GM23338 (cell line): ENCODE results near the gene PTPN20. TPM values are rescaled to one million over a fixed set of nuclear protein-coding genes. Genes with fewer than 3 reads are reported as not detected.

ENCODE experiments used
- ATAC-seq: fragments of 200-7000 bp; cut with Tn5 transposase; 3 replicates; pipeline ENCODE4 v1.9.1; 2020
- DNase-seq: peaks from one replicate; pipeline ENCODE4 v3.0.0-alpha.2; 2015; ENCODE audit warnings: low spot score
- H2AFZ ChIP-seq: fragments of 200-600 bp; sonication (generic); 2 replicates; pipeline ENCODE4 v1.8.0; 2016; ENCODE audit warnings: antibody characterized with exemption, mild to moderate bottlenecking, moderate library complexity
- H3F3A ChIP-seq: fragments of 200-600 bp; sonication (generic); replicated peaks from 2 replicates; pipeline ENCODE4 v1.8.0; 2017; ENCODE audit warnings: antibody characterized with exemption, mixed run types, low read depth
- H3K27ac ChIP-seq: fragments of 200-600 bp; sonication (generic); 2 replicates; pipeline ENCODE4 v1.6.1; 2016; ENCODE audit warnings: low read depth
- H3K27me3 ChIP-seq: fragments of 200-600 bp; sonication (generic); 2 replicates; pipeline ENCODE4 v1.8.0; 2016; ENCODE audit warnings: mild to moderate bottlenecking, mixed run types, moderate library complexity; ENCODE audit not compliant: insufficient read depth
- H3K36me3 ChIP-seq: fragments of 200-600 bp; sonication (generic); 2 replicates; pipeline ENCODE4 v1.8.0; 2016; ENCODE audit warnings: mild to moderate bottlenecking; ENCODE audit not compliant: insufficient read depth
- H3K4me1 ChIP-seq: fragments of 200-600 bp; sonication (generic); 2 replicates; pipeline ENCODE4 v1.8.0; 2016; ENCODE audit warnings: mild to moderate bottlenecking, moderate library complexity; ENCODE audit not compliant: insufficient read depth
- H3K4me2 ChIP-seq: fragments of 200-600 bp; sonication (generic); 2 replicates; pipeline ENCODE4 v1.7.1; 2017; ENCODE audit warnings: mixed run types
- H3K4me3 ChIP-seq: fragments of 200-600 bp; sonication (generic); 2 replicates; pipeline ENCODE4 v1.6.1; 2016; ENCODE audit warnings: mixed run types
- H3K79me2 ChIP-seq: fragments of 200-600 bp; sonication (generic); replicated peaks from 2 replicates; pipeline ENCODE4 v1.8.0; 2017; ENCODE audit warnings: mild to moderate bottlenecking; ENCODE audit not compliant: insufficient read depth
- H3K9me2 ChIP-seq: fragments of 200-600 bp; sonication (generic); 2 replicates; pipeline ENCODE4 v1.8.0; 2017; ENCODE audit not compliant: insufficient read depth
- H4K20me1 ChIP-seq: fragments of 200-600 bp; sonication (generic); replicated peaks from 2 replicates; pipeline ENCODE4 v1.8.0; 2017; ENCODE audit warnings: mild to moderate bottlenecking; ENCODE audit not compliant: insufficient read depth
- H3K27ac Mint-ChIP-seq: 2 replicates; pipeline ENCODE4 v1.8.0; 2020; ENCODE audit warnings: inconsistent platforms, mild to moderate bottlenecking, moderate library complexity, mixed read lengths
- H3K27me3 Mint-ChIP-seq: 3 replicates; pipeline ENCODE4 v1.8.0; 2022; ENCODE audit warnings: low read depth, mild to moderate bottlenecking, moderate library complexity, mixed read lengths, inconsistent platforms; ENCODE audit not compliant: insufficient read depth, poor library complexity
- H3K36me3 Mint-ChIP-seq: 3 replicates; pipeline ENCODE4 v1.8.0; 2021; ENCODE audit warnings: low read depth, mild to moderate bottlenecking, inconsistent platforms, moderate library complexity, mixed read lengths
- H3K4me1 Mint-ChIP-seq: 3 replicates; pipeline ENCODE4 v1.8.0; 2020; ENCODE audit warnings: mild to moderate bottlenecking, inconsistent platforms, mixed read lengths
- H3K4me3 Mint-ChIP-seq: 3 replicates; pipeline ENCODE4 v1.8.0; 2021; ENCODE audit warnings: moderate library complexity, mild to moderate bottlenecking, inconsistent platforms, mixed read lengths
- H3K9me3 Mint-ChIP-seq: 3 replicates; pipeline ENCODE4 v1.8.0; 2020; ENCODE audit warnings: moderate library complexity, mild to moderate bottlenecking, inconsistent platforms, mixed read lengths
- EZH2 ChIP-seq: fragments of 200-600 bp; sonication (generic); IDR thresholded peaks from one replicate; pipeline ENCODE4 v1.8.0; 2017; ENCODE audit warnings: antibody characterized with exemption, mild to moderate bottlenecking, low read depth; ENCODE audit not compliant: unreplicated experiment
- EZH2phosphoT487 ChIP-seq: fragments of 200-600 bp; sonication (generic); IDR thresholded peaks from one replicate; pipeline ENCODE4 v1.8.1; 2018; ENCODE audit warnings: antibody characterized with exemption; ENCODE audit not compliant: unreplicated experiment
- JUNB ChIP-seq: IDR thresholded peaks from one replicate; pipeline ENCODE4 v1.6.1; 2016; ENCODE audit warnings: antibody characterized with exemption; ENCODE audit not compliant: unreplicated experiment
- NANOG ChIP-seq: IDR thresholded peaks from 2 replicates; pipeline ENCODE4 v1.6.1; 2016; ENCODE audit warnings: antibody characterized with exemption, borderline replicate concordance
- POLR2AphosphoS5 ChIP-seq: IDR thresholded peaks from 2 replicates; pipeline ENCODE4 v1.6.1; 2016; ENCODE audit warnings: antibody characterized with exemption, low read depth
- ZNF114 ChIP-seq: fragments of 250-450 bp; sonication (Bioruptor Pico); IDR thresholded peaks from 2 replicates; pipeline ENCODE4 v1.5.0; 2020; ENCODE audit warnings: mild to moderate bottlenecking, moderate library complexity
- polyA plus RNA-seq: library from polyadenylated mRNA; unstranded; fragments of >200 nt; fragmentation: Nextera tagmentation; extraction: Ambion mirVana; gene quantifications from 2 replicates; pipeline ENCODE4 v1.2.1, GENCODE V29; 2016
- total RNA-seq: library from RNA; depleted of rRNA; stranded (reverse); fragments of >200 nt; shearing (Covaris generic); gene quantifications from 2 replicates; pipeline ENCODE4 v1.2.3, GENCODE V29; 2014
- TF ChIP-seq, protein P1 (sequence below), 2 experiments: fragments of 200-600 bp in 1 of 2; sonication (generic) in 1 of 2; conservative IDR thresholded peaks; 2 replicates each; pipeline versions ENCODE4 v1.5.1 to v1.6.1; 2016 to 2017; ENCODE audit warnings: antibody characterized with exemption in 2 of 2, low read depth in 2 of 2, mild to moderate bottlenecking in 2 of 2, moderate library complexity in 1 of 2
- TF ChIP-seq, protein P2 (sequence below): IDR thresholded peaks from one replicate; pipeline ENCODE4 v1.6.1; 2018; ENCODE audit warnings: antibody characterized with exemption; ENCODE audit not compliant: unreplicated experiment

PTPN20 gene
- total and polyA plus RNA-seq, 2 experiments from 2014 or later: 0.13 TPM; not detected in 1

DNA sequence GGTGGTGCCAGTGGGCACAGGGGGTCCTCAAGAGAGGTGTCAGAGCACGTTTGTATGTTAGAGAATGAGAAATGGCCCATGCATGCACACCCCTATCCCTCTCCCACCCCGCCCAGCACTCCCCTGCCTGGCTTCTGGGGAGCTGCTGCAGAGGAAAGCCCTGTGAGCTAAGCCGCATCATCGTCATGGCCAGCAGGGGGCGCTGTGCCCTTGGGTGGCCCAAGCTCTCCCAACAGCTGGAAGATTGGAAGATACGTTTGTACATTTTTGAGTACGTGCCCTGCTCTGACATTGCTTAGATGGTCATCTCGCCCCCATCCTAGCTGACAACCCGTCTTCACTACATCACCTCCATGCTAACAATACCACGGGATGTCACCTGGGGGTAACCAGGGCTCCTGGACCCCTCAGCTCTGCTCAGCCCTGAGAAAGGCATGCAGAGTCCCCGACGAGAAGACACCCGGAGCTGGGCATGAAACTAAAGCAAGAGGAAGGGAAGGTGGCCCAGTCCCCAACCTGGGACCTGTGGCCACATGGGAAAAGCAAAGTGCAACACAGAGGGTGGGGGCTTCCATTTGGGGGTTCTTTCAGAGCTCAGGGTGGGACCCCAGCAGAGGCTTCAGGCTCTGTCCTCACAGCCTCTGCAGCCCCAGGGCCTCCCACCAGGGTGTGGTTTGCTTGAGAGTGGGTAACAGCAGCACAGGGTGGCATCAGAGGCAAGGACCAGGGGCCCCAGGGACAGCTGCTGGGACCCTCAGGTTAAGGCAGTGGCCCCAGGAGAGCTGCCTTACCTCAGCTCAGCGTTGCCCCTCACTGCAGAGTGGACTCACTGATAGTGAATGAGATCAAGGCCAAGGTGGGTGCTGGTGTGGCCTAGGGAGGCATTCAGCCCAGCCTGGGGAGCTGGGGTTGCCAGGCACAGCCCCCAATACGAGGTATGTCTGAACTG is 136.6 kb downstream of the PTPN20 start:
- no peaks in the 10 kb centered on the region for H3K36me3 ChIP-seq
- H3K9me2 ChIP-seq: no peaks in the 10 kb centered on the region
- Mint-ChIP-seq H3K27ac (0 out of 2 replicates have a peak overlapping the region, but pooled peaks have one; percentile 50), H3K4me3 (no peak overlapping the region), H3K36me3 (no peaks in the 10 kb centered on the region), H3K27me3 (peaks cover 8% of the 10 kb centered on the region), H3K4me1 (peaks cover under 1% of the 10 kb centered on the region; the same call in 2 of the 3 replicates), H3K9me3 (no peaks in the 10 kb centered on the region)
- TF ChIP-seq POLR2AphosphoS5 (no peak), ZNF114 (no peak), EZH2phosphoT487 (no peak), EZH2 (no peak), JUNB (no peak), NANOG (no peak)
- TF ChIP-seq, protein P1, sequence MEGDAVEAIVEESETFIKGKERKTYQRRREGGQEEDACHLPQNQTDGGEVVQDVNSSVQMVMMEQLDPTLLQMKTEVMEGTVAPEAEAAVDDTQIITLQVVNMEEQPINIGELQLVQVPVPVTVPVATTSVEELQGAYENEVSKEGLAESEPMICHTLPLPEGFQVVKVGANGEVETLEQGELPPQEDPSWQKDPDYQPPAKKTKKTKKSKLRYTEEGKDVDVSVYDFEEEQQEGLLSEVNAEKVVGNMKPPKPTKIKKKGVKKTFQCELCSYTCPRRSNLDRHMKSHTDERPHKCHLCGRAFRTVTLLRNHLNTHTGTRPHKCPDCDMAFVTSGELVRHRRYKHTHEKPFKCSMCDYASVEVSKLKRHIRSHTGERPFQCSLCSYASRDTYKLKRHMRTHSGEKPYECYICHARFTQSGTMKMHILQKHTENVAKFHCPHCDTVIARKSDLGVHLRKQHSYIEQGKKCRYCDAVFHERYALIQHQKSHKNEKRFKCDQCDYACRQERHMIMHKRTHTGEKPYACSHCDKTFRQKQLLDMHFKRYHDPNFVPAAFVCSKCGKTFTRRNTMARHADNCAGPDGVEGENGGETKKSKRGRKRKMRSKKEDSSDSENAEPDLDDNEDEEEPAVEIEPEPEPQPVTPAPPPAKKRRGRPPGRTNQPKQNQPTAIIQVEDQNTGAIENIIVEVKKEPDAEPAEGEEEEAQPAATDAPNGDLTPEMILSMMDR (conservative IDR thresholded peaks at IDR 0.05; ENCODE audit: low read depth in 2 of 2): peak; percentile 74 to 91
- TF ChIP-seq, protein P2, sequence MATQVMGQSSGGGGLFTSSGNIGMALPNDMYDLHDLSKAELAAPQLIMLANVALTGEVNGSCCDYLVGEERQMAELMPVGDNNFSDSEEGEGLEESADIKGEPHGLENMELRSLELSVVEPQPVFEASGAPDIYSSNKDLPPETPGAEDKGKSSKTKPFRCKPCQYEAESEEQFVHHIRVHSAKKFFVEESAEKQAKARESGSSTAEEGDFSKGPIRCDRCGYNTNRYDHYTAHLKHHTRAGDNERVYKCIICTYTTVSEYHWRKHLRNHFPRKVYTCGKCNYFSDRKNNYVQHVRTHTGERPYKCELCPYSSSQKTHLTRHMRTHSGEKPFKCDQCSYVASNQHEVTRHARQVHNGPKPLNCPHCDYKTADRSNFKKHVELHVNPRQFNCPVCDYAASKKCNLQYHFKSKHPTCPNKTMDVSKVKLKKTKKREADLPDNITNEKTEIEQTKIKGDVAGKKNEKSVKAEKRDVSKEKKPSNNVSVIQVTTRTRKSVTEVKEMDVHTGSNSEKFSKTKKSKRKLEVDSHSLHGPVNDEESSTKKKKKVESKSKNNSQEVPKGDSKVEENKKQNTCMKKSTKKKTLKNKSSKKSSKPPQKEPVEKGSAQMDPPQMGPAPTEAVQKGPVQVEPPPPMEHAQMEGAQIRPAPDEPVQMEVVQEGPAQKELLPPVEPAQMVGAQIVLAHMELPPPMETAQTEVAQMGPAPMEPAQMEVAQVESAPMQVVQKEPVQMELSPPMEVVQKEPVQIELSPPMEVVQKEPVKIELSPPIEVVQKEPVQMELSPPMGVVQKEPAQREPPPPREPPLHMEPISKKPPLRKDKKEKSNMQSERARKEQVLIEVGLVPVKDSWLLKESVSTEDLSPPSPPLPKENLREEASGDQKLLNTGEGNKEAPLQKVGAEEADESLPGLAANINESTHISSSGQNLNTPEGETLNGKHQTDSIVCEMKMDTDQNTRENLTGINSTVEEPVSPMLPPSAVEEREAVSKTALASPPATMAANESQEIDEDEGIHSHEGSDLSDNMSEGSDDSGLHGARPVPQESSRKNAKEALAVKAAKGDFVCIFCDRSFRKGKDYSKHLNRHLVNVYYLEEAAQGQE: no peak
- no peaks in the 10 kb centered on the region for H3K79me2 ChIP-seq
- no peak overlapping the region for H3K4me2 ChIP-seq
- H3F3A ChIP-seq: no peaks in the 10 kb centered on the region
- no peak overlapping the region for H3K27ac ChIP-seq
- H3K4me3 ChIP-seq: no peak overlapping the region
- H3K4me1 ChIP-seq: no peaks in the 10 kb centered on the region
- H3K27me3 ChIP-seq: no peaks in the 10 kb centered on the region
- DNase-seq (peak; percentile 78), ATAC-seq (peak; percentile 90)
- no peak overlapping the region for H2AFZ ChIP-seq
- H4K20me1 ChIP-seq: no peaks in the 10 kb centered on the region

DNA sequence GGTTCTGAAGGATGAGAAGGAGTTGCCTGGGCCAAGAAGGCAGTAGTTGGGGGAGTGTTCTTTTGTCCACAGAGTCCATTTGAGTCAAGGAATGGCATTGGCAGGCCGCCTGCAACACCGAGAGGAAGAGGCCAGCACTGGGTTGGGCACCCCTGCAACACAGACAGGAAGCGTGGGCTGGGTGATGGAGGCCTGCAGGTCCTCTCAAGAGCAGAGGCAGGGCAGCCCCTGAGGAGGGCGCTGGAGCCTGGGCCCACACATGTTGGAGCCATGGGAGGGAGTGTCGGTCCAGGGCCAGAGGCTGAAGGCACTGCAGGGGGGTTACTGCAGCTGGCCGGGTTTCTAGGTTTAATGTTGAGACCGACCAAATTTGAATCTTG is 137.3 kb downstream of the PTPN20 start:
- no peaks in the 10 kb centered on the region for H3K36me3 ChIP-seq
- H3F3A ChIP-seq: no peaks in the 10 kb centered on the region
- no peak overlapping the region for H2AFZ ChIP-seq
- H3K4me2 ChIP-seq: no peak overlapping the region
- H3K4me1 ChIP-seq: no peaks in the 10 kb centered on the region
- peaks cover 8% of the 10 kb centered on the region for H3K27me3 Mint-ChIP-seq
- H3K4me3 Mint-ChIP-seq: no peak overlapping the region
- H3K9me3 Mint-ChIP-seq: no peaks in the 10 kb centered on the region
- ATAC-seq: peak; percentile 75
- H4K20me1 ChIP-seq: no peaks in the 10 kb centered on the region
- H3K27me3 ChIP-seq: no peaks in the 10 kb centered on the region
- peak; percentile 54 for DNase-seq
- H3K9me2 ChIP-seq: no peaks in the 10 kb centered on the region
- no peaks in the 10 kb centered on the region for H3K36me3 Mint-ChIP-seq
- TF ChIP-seq JUNB: no peak
- TF ChIP-seq EZH2phosphoT487: no peak
- TF ChIP-seq, protein P1 (conservative IDR thresholded peaks at IDR 0.05; ENCODE audit: low read depth in 2 of 2): peak; percentile 31 to 56; a peak in 3 of 4 replicates
- H3K4me1 Mint-ChIP-seq: no peaks in the 10 kb centered on the region; the same call in 2 of the 3 replicates
- H3K27ac Mint-ChIP-seq: no peak overlapping the region
- no peaks in the 10 kb centered on the region for H3K79me2 ChIP-seq
- H3K27ac ChIP-seq: no peak overlapping the region
- H3K4me3 ChIP-seq: no peak overlapping the region
